Stimulated activated naive CD8-positive, alpha-beta T cell treated with anti-CD3 and anti-CD28 coated beads, Interleukin-15, amount 100 ng/mL, for 72 hours (primary cell): ENCODE measurements around the gene B3GAT2.

Experiments
- ATAC-seq: fragments of 150-1000 bp; cut with Tn5 transposase; 2 replicates; pipeline ENCODE4 v1.10.0; 2021; ENCODE audit warnings: mild to moderate bottlenecking, moderate library complexity
- DNase-seq, 2 donors: peaks; one replicate each; pipeline ENCODE4 v3.0.0; 2021 to 2022
- H3K27ac Mint-ChIP-seq, 2 donors: one replicate each; pipeline ENCODE4 v1.8.0; 2022; ENCODE audit warnings: mild to moderate bottlenecking in 2 of 2, mixed read lengths in 2 of 2, moderate library complexity in 2 of 2
- H3K27me3 Mint-ChIP-seq: one replicate; pipeline ENCODE4 v1.8.0; 2022; ENCODE audit warnings: mixed read lengths
- H3K4me1 Mint-ChIP-seq: one replicate; pipeline ENCODE4 v1.8.0; 2022; ENCODE audit warnings: mild to moderate bottlenecking, mixed read lengths
- H3K4me3 Mint-ChIP-seq, 2 donors: one replicate each; pipeline ENCODE4 v1.8.0; 2022; ENCODE audit warnings: mild to moderate bottlenecking in 2 of 2, mixed read lengths in 2 of 2, moderate library complexity in 1 of 2
- H3K9me3 Mint-ChIP-seq, 2 donors: one replicate each; pipeline ENCODE4 v1.8.0; 2022; ENCODE audit warnings: mixed read lengths in 2 of 2

B3GAT2 gene

DNA sequence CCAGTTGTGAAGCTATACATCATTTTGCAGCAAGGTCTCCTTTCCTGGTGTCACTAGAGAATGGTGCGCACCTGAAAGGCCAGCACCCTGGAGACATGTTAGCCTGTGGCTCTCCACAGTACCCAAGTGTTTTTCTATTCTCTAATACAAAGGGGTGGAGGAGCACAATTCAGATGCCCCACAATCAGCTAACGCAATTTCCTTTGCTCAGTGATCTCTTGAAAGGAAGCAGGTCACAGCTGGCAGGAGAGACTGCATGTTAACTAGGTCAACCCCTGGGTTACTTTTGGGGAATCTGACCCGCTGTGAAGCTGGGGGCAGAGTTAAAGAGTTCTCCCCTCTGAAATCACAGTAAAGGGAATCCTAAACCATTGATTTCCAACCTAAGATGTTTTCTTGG, 92.5 kb downstream of the B3GAT2 start:
- ATAC-seq = no peak
- Mint-ChIP-seq H3K27me3 (no peaks in the 10 kb centered on the region), H3K4me1 (no peaks in the 10 kb centered on the region), H3K9me3 (peaks cover 0 to 7% of the 10 kb centered on the region in 2 donors), H3K27ac (no peak overlapping the region), H3K4me3 (no peak overlapping the region)
- DNase-seq = no peak

DNA sequence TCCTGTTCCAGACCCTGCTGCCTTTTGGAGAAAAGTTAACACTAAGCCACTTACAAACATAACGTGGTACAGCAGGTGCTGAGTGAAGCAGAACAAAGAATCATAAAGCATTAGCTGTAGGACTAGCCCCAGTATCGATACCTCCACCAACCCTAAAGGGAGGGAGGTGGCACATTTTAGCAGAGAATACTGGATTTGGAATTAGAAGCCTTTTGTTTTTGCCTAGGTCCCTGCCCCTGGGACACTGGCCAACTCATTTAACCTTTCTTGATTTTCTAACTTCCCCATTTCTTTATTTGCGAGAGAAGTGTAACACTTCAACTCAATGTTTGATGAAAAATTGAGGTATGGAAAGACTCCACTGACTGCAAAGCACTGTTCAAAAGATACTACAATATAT, 93.5 kb downstream of the B3GAT2 start:
- no peaks in the 10 kb centered on the region for H3K4me1 Mint-ChIP-seq
- no peak for ATAC-seq
- DNase-seq = no peak
- no peaks in the 10 kb centered on the region for H3K27me3 Mint-ChIP-seq
- H3K9me3 Mint-ChIP-seq = peaks cover 0 to 7% of the 10 kb centered on the region in 2 donors
- no peak overlapping the region for H3K27ac Mint-ChIP-seq
- no peak overlapping the region for H3K4me3 Mint-ChIP-seq

DNA sequence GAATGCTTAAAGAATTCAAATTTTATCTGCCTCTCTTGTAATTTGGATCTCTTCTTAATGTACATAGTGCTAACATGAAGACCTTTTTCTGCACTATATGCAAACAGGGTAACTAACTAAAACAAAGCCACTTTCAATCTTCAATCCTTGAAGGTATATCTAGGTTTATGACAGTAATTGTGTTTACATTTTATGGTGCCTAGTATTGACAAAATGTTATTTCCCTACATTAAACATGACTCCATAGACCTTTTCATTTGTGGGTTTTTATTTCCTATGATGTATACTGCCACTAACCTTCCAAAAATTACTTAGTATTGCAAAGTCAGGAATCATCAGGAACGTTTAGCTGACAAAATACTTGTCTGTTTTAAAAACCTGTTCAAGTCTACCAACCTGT, 95.9 kb downstream of the B3GAT2 start:
- Mint-ChIP-seq H3K4me1 (no peaks in the 10 kb centered on the region), H3K9me3 (no peaks in the 10 kb centered on the region), H3K4me3 (no peak overlapping the region), H3K27ac (no peak overlapping the region), H3K27me3 (no peaks in the 10 kb centered on the region)
- ATAC-seq (no peak), DNase-seq (no peak)

DNA sequence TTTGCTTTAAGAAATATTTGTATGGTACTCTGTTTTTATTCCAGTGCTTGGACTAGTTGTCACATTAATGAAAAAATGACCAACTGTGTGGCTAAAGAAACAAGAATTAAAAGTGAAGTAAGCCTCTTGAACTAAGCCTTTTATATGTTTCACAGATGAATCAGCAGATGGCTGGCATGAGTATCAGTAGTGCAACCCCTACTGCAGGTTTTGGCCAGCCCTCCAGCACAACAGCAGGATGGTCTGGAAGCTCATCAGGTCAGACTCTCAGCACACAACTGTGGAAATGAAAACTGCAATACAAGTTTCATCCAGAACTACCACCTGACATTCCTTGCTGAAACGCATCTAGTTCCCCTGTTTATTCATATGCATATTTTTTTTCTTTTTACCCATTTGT, 96.8 kb downstream of the B3GAT2 start:
- H3K9me3 Mint-ChIP-seq = no peaks in the 10 kb centered on the region
- H3K4me1 Mint-ChIP-seq = no peaks in the 10 kb centered on the region
- DNase-seq = no peak
- no peak for ATAC-seq
- H3K27me3 Mint-ChIP-seq = no peaks in the 10 kb centered on the region
- peak overlapping the region in 1 of 2 donors; percentile 30 for H3K27ac Mint-ChIP-seq
- no peak overlapping the region for H3K4me3 Mint-ChIP-seq

DNA sequence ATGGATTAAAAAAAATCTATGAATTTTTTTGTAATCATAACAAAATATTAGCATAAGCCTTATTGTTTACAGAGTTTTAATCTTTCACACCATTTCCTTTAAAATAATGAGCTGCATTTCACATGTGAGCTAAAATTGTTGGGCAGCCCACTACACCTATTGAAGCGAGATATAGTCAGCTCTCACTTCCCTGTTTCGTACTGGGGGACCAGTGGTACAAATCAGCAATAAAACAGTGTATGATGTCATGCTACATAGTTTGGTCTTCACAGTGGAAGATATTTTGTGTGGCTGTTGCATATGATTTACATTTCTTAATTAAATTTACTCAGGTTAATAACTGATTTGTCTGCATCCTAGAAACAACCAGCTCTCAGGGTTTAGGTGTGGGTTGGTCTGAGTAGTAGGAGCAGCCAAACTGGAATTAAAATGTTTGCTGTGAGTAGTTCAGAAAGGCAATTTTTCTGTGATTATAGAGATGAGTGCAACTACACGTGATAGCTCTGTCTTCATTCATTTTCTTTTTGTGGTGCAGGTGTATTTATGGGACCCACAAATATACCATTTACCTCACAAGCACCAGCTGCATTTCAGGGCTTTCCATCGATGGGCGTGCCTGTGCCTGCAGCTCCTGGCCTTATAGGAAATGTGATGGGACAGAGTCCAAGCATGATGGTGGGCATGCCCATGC, 99.3 kb downstream of the B3GAT2 start:
- H3K27ac Mint-ChIP-seq = no peak overlapping the region
- no peak overlapping the region for H3K4me3 Mint-ChIP-seq
- H3K9me3 Mint-ChIP-seq = no peaks in the 10 kb centered on the region
- H3K4me1 Mint-ChIP-seq = no peaks in the 10 kb centered on the region
- H3K27me3 Mint-ChIP-seq = no peaks in the 10 kb centered on the region
- no peak for DNase-seq
- no peak for ATAC-seq

DNA sequence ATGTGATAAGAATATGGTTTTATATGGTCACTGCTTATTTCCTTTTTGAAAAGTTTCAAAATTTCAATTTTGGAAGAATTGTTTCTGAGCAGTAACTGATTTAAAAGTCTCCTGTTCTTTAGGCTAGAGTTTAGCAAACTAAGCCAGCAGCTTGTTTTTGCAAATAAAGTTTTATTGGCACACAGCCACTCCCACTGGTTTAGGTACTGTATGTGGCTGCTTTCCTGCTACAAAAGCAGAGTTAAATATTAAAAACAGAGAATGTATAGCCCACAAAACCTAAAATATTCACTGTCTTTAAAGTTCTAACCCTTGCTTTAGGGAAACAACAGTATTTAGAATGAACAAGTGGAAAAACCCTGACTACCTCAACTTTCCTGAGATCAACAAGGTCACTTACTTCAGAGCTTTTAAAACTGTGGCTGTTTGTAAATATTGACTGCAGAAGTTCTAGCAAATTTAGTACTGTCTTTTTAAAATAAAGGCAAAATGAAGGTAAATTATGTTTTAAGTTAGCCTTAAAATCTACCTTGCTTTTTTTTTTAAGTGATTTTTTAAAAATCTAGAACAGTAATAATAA, 104.1 kb downstream of the B3GAT2 start:
- Mint-ChIP-seq H3K27me3 (no peaks in the 10 kb centered on the region), H3K27ac (no peak overlapping the region), H3K4me3 (no peak overlapping the region), H3K9me3 (no peaks in the 10 kb centered on the region), H3K4me1 (peaks cover 6% of the 10 kb centered on the region)
- ATAC-seq (no peak), DNase-seq (no peak)

DNA sequence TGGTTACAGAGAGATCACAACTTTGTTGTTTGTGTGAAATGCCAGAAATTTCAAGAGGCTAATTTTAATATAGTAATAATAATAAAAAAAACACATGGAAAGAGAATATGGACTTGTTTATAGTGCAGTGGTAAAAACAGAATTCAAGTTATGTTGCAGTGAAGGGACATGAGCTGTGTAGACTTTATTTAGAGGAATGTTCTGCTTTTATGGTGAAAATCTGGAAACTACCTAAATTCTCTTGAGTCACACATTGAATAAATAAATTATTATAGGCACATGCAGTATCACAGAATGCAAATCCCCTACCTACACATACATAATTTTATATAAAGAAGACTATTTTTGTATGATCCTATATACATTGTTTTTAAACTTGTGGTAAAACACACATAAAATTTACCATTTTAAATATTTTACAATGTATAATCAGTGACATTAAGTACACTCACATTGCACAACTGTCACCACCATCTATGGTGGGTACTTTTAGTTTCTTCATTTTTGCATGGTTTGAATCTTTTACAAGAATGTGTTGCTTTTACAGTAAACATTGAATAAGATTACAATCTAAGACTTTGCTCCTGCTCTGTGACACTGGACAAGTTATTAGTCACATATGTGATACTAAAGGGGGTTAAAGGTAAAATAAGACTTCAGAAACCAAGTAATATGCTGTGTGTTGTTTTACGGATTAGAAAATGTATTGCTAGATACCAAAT, 107.4 kb downstream of the B3GAT2 start:
- H3K27me3 Mint-ChIP-seq = no peaks in the 10 kb centered on the region
- no peaks in the 10 kb centered on the region for H3K9me3 Mint-ChIP-seq
- H3K4me3 Mint-ChIP-seq = no peak overlapping the region
- no peak for ATAC-seq
- H3K27ac Mint-ChIP-seq = no peak overlapping the region
- H3K4me1 Mint-ChIP-seq = peaks cover 11% of the 10 kb centered on the region
- DNase-seq = no peak

DNA sequence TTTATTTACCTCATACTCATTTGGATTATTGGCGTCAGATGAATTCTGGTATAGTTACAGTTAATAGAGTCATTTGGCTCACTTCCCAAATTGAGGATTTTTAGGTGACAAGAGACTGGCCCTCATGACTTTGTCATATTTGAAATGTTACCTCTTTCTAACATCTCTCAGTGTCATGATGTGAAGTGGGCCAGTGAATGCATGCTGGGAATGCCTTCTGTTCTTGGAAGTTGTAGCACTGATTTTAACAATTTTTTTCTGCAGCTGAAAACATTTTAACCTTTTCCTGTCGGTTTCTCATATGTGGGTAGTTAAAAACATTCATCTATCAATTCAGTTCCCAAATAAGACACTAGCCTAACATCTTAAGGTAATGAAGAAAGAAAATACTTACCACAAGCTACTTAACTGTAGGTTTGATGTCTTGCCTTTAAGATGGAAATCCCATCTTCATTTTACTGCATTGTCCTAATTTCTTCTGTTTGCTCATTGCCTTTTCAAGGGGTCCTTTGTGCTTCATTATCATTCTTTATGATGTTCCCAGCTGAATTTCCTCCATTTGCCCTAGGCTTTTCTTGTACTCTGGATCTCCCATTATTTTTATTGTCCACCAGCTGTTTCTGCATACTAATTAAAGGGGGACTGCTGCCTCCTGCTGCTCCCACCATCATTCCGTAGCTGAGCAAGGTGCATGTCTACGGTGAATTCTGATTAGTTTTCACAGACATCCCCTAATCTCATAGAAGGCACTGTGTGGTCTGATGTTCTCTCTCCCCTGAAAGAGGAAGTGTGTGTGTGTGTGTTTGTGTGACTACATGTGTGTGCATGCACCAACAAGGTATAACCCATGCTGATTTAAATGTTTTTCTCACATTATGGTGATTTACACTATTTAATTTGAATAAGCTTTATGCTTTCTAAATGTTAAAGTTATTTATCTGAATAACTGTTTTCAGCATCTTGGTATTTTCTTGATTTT, 109.5 kb downstream of the B3GAT2 start:
- H3K27me3 Mint-ChIP-seq = no peaks in the 10 kb centered on the region
- no peak for ATAC-seq
- peaks cover 11% of the 10 kb centered on the region for H3K4me1 Mint-ChIP-seq
- no peak overlapping the region for H3K4me3 Mint-ChIP-seq
- DNase-seq = no peak
- H3K27ac Mint-ChIP-seq = peak overlapping the region in 1 of 2 donors; percentile 89
- H3K9me3 Mint-ChIP-seq = no peaks in the 10 kb centered on the region

DNA sequence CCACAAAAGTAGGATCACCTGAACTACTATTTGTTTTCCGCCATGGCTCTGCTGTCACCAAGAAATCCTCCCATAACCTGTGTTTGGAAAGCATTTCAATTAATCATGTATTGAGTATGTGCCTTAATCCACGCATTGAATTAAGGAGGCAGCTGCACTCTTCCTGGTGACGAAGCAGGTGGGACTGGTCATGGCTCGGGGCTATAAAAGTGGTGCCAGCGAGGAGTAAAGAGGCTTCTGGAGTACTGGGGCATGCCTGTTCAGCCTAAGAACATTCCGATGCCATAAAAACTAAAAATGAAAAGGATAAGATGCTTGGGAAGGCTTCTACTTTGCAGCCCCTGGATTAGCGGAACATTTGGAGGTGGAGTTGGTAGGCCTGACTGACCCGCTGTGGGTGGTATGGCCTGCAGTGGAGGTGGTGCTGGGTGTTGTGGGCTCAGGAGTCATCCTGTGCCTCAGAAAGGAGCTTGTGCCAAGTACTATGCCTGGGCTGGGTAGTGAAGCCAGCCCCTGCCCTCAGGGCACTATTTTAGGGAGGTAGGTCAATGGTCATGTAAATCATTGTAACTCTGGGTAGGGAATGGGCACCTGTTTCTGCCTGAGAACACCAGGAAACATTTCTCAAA, 110.5 kb downstream of the B3GAT2 start:
- Mint-ChIP-seq H3K9me3 (no peaks in the 10 kb centered on the region), H3K27ac (peak overlapping the region in 1 of 2 donors; percentile 72), H3K27me3 (no peaks in the 10 kb centered on the region), H3K4me3 (no peak overlapping the region), H3K4me1 (peaks cover 11% of the 10 kb centered on the region)
- no peak for DNase-seq
- ATAC-seq = no peak

DNA sequence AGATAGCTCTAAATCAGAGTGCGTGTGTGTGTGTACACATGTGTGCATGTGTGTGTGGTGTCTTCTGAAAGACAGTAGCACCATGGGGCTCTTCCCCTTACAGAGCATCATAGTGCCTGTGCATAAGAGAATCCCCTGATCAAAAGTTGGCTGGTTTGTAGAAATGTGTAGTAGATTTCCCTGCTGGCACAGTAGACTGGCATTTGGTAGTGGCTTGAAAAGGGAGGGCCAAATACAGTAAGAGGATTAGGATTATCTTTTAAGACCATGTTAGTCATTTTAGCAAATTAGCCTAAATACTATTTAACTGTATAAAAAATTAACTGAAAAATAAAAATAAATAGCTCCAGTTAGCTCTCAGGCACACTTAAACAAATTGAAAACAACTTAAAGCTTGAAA, 112.6 kb downstream of the B3GAT2 start:
- no peaks in the 10 kb centered on the region for H3K9me3 Mint-ChIP-seq
- H3K27ac Mint-ChIP-seq = no peak overlapping the region
- DNase-seq = no peak
- ATAC-seq = no peak
- H3K4me3 Mint-ChIP-seq = no peak overlapping the region
- H3K4me1 Mint-ChIP-seq = peaks cover 15% of the 10 kb centered on the region
- H3K27me3 Mint-ChIP-seq = no peaks in the 10 kb centered on the region

DNA sequence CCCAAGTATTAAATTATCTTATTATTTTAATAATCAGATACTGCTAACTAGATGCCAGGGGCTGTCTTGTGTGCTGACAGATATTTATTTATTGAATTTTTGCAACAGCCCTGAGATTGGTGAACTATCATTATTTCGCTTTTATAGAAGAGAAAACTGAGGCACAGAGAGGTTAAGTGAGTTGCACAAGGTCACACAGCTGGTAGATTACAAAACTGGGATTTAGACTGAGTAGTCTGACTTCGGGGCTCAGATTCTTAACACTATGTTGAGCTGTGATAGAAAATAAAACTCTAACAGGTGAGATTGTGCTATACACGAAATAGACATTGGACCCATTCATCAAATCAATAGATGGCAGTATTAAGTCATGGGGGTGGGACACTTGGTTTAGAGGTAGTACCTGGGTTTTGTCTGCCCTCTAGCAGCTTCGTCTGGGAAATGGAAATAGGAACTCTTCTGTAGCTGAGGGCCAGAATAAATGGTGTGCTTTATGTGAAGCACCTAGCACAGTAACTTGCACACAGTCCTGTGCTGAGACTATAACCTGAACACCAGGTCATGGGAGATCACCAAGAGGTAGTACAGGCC, 113.4 kb downstream of the B3GAT2 start:
- H3K27me3 Mint-ChIP-seq = no peaks in the 10 kb centered on the region
- H3K4me1 Mint-ChIP-seq = peaks cover 14% of the 10 kb centered on the region
- H3K27ac Mint-ChIP-seq = no peak overlapping the region
- DNase-seq (no peak), ATAC-seq (no peak)
- H3K9me3 Mint-ChIP-seq = no peaks in the 10 kb centered on the region
- H3K4me3 Mint-ChIP-seq = no peak overlapping the region

DNA sequence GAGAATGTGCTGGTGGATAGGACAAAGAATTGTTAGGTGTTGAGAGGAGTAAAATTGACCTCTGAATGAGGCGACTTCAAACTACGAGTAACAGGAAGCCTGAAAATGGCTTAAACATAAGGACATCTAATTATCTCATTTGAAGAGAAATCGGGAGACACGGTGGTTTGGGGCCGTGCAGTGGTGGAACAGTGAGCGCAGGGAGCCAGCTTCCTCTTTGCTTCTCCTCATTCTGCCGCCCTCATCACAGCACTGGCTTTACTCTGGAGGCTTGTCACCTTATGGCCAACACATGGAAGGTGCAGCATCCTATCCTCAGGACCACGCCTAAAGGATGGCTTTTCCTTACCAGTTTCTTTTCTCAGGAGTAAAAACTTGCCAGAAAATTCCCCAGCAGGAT, 114.3 kb downstream of the B3GAT2 start:
- H3K4me3 Mint-ChIP-seq = no peak overlapping the region
- H3K27ac Mint-ChIP-seq = no peak overlapping the region
- H3K9me3 Mint-ChIP-seq = no peaks in the 10 kb centered on the region
- no peak for ATAC-seq
- H3K4me1 Mint-ChIP-seq = peaks cover 13% of the 10 kb centered on the region
- no peaks in the 10 kb centered on the region for H3K27me3 Mint-ChIP-seq
- no peak for DNase-seq

DNA sequence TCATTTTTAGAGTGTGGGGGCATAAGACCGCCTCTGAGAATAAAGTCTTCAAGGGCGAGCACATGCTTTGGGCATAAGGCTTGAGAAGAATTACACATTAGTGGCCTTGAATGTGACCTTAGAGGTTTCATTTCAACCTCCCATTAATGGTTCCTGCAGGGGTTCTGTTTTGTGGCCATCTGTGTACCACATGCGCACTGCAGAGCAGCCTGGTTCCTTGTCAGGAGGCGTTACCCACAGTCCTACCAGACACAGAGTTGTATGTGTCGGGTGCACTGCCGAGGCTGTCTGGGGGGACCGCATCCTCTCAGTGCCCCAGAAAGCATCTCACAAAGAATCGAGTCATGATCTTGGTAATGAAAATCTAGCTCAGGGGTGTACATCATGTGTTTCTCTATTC, 115.7 kb downstream of the B3GAT2 start:
- DNase-seq = no peak
- ATAC-seq = no peak
- H3K27ac Mint-ChIP-seq = no peak overlapping the region
- no peaks in the 10 kb centered on the region for H3K27me3 Mint-ChIP-seq
- H3K4me3 Mint-ChIP-seq = no peak overlapping the region
- H3K9me3 Mint-ChIP-seq = no peaks in the 10 kb centered on the region
- peaks cover 10% of the 10 kb centered on the region for H3K4me1 Mint-ChIP-seq

DNA sequence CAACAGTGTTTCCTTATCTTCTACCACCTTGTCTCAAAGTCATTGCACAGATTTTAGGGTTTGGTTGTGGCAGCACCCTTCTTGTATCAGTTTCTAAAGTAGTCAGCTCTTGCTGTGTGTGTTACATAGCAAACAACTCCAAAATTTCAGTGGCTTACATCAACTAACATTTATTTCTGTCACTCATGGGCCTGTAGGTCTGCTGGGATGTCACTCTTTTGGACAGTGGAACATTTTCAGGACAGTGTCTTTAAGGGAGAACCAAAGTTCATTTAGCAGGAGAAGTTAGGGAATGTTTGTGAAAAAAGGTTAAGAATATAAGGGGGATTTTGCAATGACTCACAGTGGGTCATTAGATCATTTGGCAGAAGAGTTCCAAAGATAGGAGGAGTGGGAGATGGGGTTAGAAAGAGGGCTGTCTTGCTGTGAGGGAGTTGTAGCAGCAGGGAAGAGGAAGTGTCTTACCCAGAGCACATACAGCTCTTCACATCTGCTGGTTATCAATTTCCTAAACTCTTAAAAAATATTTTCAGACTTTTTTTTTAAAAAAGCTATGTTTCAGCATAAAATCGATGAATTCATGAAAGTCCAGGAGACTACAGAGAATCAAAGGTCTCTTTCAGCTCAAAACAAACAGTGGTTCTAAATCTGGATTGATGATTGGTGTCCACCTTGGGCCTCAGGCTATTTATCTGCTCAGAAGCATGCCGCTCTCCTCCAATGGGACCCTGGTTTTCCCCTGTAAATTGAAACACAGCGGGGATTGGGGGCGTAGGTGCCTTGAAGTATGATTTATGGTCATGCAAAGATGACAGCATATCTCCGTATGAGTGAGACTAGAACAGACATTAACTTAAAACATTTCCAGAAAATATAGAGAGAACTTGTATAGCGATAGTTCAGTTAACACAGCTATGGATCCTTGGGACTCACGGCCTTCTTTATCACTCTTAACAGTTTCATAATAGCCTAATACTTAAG, 117.3 kb downstream of the B3GAT2 start:
- H3K27ac Mint-ChIP-seq = peak overlapping the region; percentile 64 to 79
- no peaks in the 10 kb centered on the region for H3K9me3 Mint-ChIP-seq
- H3K4me1 Mint-ChIP-seq = peaks cover 9% of the 10 kb centered on the region
- no peaks in the 10 kb centered on the region for H3K27me3 Mint-ChIP-seq
- H3K4me3 Mint-ChIP-seq = no peak overlapping the region
- peak; percentile 72 for ATAC-seq
- no peak for DNase-seq
